KG1 (cell line): ENCODE measurements around the gene WFDC6.
"Not testable (repeated sequence)": the region's sequence is repeated elsewhere in the genome, so short reads cannot be mapped to it uniquely, and the experiment has no call there.

ENCODE experiments used
- DNase-seq: peaks from one replicate; lab custom pipeline; 2025; lab: John Stamatoyannopoulos, UW

The WFDC6 gene

GRCh38 chr20:45539382-45539781, at the start of gene WFDC6:
Gene WFDC6, minus strand, starts transcription at chr20:45539482. Its CDS starts 75 bp downstream, at chr20:45539407.
- DNase-seq, result no peak

- DNase-seq, result no peak
Measured at GRCh38 chr20:45588800-45589199, 49.5 kb upstream of the WFDC6 start.

- not testable (repeated sequence) for DNase-seq
Measured at GRCh38 chr20:45585986-45586385, 46.7 kb upstream of the WFDC6 start.

- DNase-seq, result not testable (repeated sequence)
Measured at GRCh38 chr20:45584294-45584693, 45.0 kb upstream of the WFDC6 start.

- DNase-seq, result no peak
Measured at GRCh38 chr20:45583502-45583901, 44.2 kb upstream of the WFDC6 start.

GRCh38 chr20:45581702-45582101, 42.4 kb upstream of the WFDC6 start:
- no peak for DNase-seq

GRCh38 chr20:45579184-45579583, 39.9 kb upstream of the WFDC6 start, which contains the start of gene WFDC8:
Gene WFDC8, minus strand, starts transcription at chr20:45579284. Its CDS starts 37 bp downstream, at chr20:45579247.
- no peak for DNase-seq

GRCh38 chr20:45578231-45578630, 38.9 kb upstream of the WFDC6 start:
- no peak for DNase-seq

- no peak for DNase-seq
Measured at GRCh38 chr20:45576995-45577394, 37.7 kb upstream of the WFDC6 start.

GRCh38 chr20:45575931-45576330, 36.6 kb upstream of the WFDC6 start:
- no peak for DNase-seq

- DNase-seq, result not testable (repeated sequence)
Measured at GRCh38 chr20:45569650-45570049, 30.4 kb upstream of the WFDC6 start.

- DNase-seq, result no peak
Measured at GRCh38 chr20:45564760-45565276, 25.5 kb upstream of the WFDC6 start.

GRCh38 chr20:45555198-45555597, 15.9 kb upstream of the WFDC6 start:
- no peak for DNase-seq

- no peak for DNase-seq
Measured at GRCh38 chr20:45552456-45552855, 13.2 kb upstream of the WFDC6 start.

- DNase-seq, result no peak
Measured at GRCh38 chr20:45550765-45551164, 11.5 kb upstream of the WFDC6 start.

- DNase-seq, result no peak
Measured at GRCh38 chr20:45548410-45548809, 9.1 kb upstream of the WFDC6 start.

GRCh38 chr20:45547206-45547770, 8.0 kb upstream of the WFDC6 start, which contains the start of gene EPPIN:
Gene EPPIN, minus strand, starts transcription at chr20:45547401. Its CDS starts 44 bp downstream, at chr20:45547357.
- DNase-seq, result no peak

- no peak for DNase-seq
Measured at GRCh38 chr20:45545754-45546453, 6.6 kb upstream of the WFDC6 start.

GRCh38 chr20:45545351-45545750, 6.1 kb upstream of the WFDC6 start:
- no peak for DNase-seq

- no peak for DNase-seq
Measured at GRCh38 chr20:45538209-45538799, 978 bp downstream of the WFDC6 start.

GRCh38 chr20:45527294-45527693, 12.0 kb downstream of the WFDC6 start:
- DNase-seq, result no peak

GRCh38 chr20:45523821-45524220, 15.5 kb downstream of the WFDC6 start:
- DNase-seq, result no peak

GRCh38 chr20:45518282-45518681, 21.0 kb downstream of the WFDC6 start:
- DNase-seq, result no peak
